Measurements from ENCODE around the gene PTAFR.
"Not testable (repeated sequence)": the region's sequence is repeated elsewhere in the genome, so short reads cannot be mapped to it uniquely, and the experiment has no call there.

PTAFR gene

DNA sequence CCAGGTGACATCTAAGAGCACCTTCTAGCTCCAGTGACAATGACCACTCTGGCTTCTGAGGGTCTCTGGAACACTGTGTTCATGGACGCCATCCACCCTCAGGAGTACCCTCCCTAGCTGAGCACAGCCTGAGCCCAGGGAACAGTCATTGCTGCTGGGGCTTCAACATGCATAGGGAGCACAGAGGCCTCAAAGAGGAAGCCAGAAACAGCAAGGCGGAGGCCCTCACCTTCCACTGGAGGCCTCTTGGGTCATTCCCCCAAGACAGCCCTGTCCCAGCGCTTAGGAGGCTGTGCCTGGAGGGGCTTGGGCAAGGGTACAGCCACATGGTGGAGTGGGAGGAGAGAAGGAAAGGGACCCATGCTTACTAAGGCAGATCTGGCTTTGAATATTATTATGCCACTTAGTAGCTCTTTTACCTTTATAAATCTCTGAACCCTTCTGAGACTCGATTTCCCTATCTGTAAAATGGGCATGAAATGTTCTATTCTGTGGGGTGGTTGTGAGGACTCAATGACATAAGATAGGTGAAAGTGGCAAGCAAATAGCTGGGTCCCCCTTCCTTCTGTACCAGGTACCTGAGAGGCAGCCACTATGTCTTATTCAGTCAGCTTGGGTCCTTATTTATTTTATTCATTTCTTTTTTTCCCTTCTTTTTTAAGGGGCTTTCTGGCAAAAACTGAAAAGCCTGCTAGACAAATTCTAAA is 32.8 kb downstream of the PTAFR start:
- DNase-seq = no peak

DNA sequence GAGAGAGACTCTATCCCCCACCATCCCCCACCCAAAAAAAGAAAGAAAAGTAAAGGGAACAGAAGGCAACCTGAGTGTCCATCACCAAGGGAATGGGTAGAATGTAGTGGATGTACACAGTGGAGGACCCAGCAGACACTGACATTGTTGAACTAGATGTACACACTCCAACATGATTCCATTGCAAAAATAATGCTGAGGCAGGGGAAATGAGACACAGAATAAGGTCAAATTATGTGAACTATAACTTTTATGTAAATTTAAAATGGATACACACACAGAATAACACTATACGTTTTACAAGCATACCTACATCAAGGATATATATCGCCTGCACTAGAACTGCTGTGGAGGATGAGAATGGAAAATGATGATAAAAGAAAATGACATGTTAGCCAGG is 34.8 kb downstream of the PTAFR start:
- DNase-seq = no peak

GRCh38 chr1:28139866-28140265 is 36.6 kb downstream of the PTAFR start:
- not testable (repeated sequence) for DNase-seq

- no peak for DNase-seq
Measured at GRCh38 chr1:28139025-28139712, 37.3 kb downstream of the PTAFR start.

GRCh38 chr1:28136922-28137613 is 39.4 kb downstream of the PTAFR start:
- no peak for DNase-seq

GRCh38 chr1:28136169-28136921 is 40.1 kb downstream of the PTAFR start:
- no peak for DNase-seq

DNA sequence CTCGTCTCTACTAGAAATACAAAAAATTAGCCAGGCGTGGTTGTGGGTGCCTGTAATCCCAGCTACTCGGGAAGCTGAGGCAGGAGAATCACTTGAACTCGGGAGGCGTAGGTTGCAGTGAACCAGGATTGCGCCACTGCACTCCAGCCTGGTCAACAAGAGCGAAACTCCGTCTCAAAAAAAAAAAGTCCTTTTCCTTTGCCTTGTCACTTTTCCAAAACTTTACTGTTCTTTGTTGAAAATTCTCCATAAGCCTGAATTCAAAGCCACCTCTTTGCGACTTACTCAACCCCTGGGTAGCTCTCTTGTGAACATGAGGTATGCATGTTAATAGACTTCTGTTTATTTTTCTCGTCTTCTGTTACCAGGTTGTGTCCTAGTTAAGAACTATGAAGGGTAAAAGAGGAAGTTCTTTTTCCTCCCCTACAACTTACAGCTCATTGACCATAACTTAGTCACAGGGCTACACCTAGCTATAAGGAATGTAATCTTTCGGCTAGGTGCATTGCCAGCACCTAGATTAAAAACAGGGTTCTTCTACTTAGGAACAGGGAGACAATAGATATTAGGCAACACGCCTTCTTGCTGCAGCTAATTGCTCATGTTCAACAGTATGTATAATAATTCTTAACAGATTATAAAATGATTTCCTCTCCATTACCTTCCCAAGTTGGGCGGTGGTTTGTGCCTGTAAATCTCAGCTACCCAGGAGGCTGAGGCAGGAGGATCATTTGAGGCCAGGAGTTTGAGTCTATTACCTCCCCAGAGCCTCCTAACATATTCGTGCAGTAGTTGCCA is 40.9 kb downstream of the PTAFR start:
- DNase-seq = no peak

GRCh38 chr1:28134651-28135207 is 41.8 kb downstream of the PTAFR start:
- DNase-seq = no peak

- DNase-seq = no peak
Measured at GRCh38 chr1:28132171-28133167, 44.0 kb downstream of the PTAFR start.

DNA sequence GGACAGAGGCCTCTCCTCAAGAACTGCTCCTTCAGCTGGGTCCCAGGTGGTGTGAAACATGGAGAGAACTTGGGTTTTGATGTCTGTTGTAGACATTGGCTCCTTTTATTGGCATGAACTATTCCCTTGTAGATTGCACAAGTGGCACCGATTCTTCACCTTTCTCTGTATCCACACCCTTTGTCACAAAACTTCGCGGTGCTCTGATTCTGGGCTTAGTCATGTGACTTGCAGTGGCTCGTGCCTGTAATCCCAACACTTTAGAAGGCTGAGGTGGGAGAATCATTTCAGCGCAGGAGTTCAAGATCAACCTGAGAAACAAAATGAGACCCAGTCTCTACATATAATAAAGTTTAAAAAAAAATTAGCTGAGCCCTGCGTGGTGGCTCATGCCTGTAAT is 45.6 kb downstream of the PTAFR start:
- no peak for DNase-seq

GRCh38 chr1:28129150-28129549 is 47.3 kb downstream of the PTAFR start:
- no peak for DNase-seq

GRCh38 chr1:28127617-28128257 is 48.8 kb downstream of the PTAFR start:
- no peak for DNase-seq

- DNase-seq = no peak
Measured at GRCh38 chr1:28126783-28127490, 49.6 kb downstream of the PTAFR start.

- no peak for DNase-seq
Measured at GRCh38 chr1:28126212-28126611, 50.3 kb downstream of the PTAFR start.

GRCh38 chr1:28123461-28123961 is 53.0 kb downstream of the PTAFR start:
- no peak for DNase-seq

- DNase-seq = no peak
Measured at GRCh38 chr1:28122183-28122582, 54.3 kb downstream of the PTAFR start.

DNA sequence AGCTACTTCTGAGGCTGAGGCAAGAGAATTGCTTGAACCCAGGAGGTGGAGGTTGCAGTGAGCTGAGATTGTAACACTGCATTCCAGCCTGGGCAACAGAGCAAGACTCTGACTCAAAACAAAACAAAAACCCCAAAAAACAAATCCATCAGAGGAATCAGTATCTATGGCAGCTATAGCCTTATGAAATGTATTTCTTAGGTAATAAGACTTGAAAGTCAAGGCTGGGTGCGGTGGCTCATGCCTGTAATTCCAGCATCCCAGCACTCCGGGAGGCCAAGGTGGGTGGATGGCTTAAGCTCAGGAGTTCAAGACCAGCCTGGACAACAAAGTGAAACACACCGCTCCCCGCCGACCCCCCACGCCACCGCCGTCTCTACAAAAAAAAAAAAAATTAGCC is 56.9 kb downstream of the PTAFR start:
- no peak for DNase-seq

- DNase-seq = no peak
Measured at GRCh38 chr1:28118640-28119307, 57.7 kb downstream of the PTAFR start.

- DNase-seq = no peak
Measured at GRCh38 chr1:28115267-28115666, 61.2 kb downstream of the PTAFR start.
